Left colon (tissue), 2 donors: ENCODE results near the gene SYT15. TPM values are rescaled to one million over a fixed set of nuclear protein-coding genes. Genes with fewer than 3 reads are reported as not detected.
"Not testable (repeated sequence)": the region's sequence is repeated elsewhere in the genome, so short reads cannot be mapped to it uniquely, and the experiment has no call there.

Experiments
- ATAC-seq: fragments of 200-7000 bp; cut with Tn5 transposase; one replicate; pipeline ENCODE4 v1.9.1; 2020; ENCODE audit warnings: mild to moderate bottlenecking, moderate library complexity
- DNase-seq, 2 donors: peaks; one replicate each; pipeline ENCODE4 v3.0.0-alpha.2; 2020
- intact Hi-C, 2 donors: fragments of 100-400 bp; cut with DNase I in 1 of 2; cut with micrococcal nuclease in 1 of 2; formaldehyde crosslinking; loops; one replicate each; pipeline versions ENCODE4 v1.11.2 to v1.14.0; 2022; cut with DNase I, micrococcal nuclease
- long read RNA-seq: library from polyadenylated mRNA; unstranded; transcript quantifications from one replicate; pipeline ENCODE4 v2.0.0, GENCODE V29; 2021
- total RNA-seq, 2 donors: library from RNA; stranded (reverse); fragmentation: NEBNext Ultra II Directional; extraction: Animal tissue kit (Norgen Biotek cat#: 25700); gene quantifications; one replicate each; pipeline ENCODE4 v1.2.1, GENCODE V29; 2021
- donor health status: DM: no; HTN: no; CAD: no.
- donor health status: DM: yes; HTN: yes; CAD: no.

Gene SYT15
- total RNA-seq, result 1 to 10 TPM; 1.4 to 2.2 TPM
- long read RNA-seq, result 0 reads

DNA sequence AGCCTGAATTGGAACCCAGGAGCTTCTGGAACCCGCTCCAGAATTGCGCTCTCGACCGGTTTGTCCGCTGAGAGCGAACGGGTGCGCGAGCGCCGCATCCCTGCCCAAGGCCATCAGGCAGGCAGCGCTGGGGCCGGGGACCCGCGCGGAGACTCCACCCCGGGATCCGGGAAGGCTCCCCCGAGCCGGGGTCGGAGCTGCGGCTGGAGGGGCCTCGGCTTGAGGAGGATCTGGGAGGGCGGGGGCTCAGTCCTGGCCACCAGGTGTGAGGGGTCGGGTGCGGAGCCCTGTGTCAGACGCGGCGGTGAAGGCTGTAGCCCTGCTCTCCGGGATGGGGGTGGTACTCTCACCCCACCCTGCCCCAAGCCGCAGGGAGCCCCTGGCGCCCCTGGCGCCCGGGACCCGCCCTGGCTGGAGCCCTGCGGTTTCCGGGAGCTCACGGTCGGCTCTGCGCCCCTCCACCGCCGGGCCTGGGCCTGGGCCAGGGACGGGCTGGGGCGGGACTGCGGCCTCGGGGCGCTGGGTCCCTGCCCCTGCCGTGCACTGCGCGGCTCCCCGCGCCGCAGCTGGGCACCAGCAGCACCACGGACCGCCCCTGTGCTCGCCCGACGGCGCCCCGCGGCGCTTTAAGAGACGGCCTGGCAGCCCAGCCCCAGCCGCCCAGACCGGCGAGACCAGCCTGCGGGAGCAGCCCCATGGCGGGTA lies at the start of gene SYT15:
Gene SYT15 (plus strand): TSS at position 655 of the 705 bp plus-strand sequence. CDS start 41 bp downstream, at position 696.
- ATAC-seq, intact Hi-C loops, DNase-seq: not testable (repeated sequence)

DNA sequence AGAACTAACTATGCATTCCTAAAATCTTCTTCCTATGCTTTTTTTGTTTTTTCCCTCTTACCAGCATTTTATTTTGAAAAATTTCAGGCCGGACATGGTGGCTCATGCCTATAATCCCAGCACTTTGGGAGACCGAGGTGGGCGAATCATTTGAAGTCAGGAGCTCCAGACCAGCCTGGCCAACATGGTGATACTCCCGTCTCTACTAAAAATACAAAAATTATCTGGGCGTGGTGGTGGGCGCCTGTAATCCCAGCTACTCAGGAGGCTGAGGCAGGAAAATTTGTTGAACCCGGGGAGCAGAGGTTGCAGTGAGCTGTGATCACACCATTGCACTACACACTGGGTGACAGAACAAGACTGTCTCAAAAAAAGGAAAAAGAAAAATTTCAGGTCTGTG lies 49.2 kb upstream of the SYT15 start:
- DNase-seq, result peak; percentile 1 to 7
- intact Hi-C loops, ATAC-seq: not testable (repeated sequence)

DNA sequence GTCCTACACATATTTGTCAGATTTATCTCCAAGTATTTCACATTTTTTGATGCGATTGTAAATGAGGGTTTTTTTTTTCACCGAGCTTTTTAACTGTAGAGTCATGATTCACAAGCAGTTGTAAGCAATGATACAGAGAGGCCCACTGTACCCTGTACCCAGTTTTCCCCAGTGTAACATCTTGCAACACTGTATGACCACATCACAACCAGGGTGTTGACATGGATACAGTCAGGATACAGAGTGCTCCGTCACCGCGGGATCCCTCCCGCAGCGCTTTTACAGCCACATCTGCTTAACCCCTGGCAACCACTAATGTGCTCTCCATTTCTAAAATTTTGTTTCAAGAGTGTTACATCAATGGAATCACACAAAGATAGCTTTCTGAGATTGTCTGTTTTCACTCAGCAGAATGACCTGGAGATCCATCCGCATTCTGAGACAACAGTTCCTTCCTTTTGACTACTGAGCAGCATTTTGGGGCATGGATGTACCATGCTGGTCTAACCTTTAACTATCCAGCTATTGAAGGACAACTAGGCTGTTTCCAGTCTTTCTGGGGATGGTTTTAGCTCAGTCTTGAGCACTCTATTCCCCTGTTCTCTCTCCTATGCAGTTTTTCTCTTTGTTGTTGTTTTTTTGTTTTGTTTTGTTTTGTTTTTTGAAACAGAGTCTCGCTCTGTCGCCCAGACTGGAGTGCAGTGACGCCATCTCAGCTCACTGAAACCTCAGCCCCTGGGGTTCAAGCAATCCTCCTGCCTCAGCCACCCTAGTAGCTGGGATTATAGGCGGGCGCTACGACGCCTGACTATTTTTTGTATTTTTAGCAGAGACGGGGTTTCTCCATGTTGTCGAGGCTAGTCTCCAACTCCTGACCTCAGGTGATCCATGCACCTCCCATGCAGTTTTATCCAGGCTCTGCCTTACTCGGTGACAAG lies 48.4 kb upstream of the SYT15 start:
- DNase-seq, result peak; percentile 2 to 14
- intact Hi-C loops, result no loop called here
- ATAC-seq, result no peak

DNA sequence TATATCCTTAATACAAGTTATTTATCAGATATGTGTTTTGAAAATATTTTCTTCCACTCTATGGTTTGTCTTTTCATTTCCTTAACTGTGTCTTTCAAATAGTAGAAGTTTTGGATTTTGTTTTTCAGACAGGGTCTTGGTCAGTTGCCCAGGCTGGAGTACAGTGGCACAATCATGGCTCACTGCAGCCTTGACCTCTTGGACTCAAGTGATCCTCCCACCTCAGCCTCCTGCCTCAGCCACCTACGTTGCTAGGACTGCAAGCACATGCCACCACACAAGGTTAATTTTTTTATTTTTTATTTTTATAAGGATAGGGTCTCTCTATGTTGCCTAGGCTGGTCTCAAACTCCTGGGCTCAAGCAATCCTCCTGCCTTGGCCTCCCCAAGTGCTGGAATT lies 46.7 kb upstream of the SYT15 start:
- ATAC-seq, intact Hi-C loops: not testable (repeated sequence)

DNA sequence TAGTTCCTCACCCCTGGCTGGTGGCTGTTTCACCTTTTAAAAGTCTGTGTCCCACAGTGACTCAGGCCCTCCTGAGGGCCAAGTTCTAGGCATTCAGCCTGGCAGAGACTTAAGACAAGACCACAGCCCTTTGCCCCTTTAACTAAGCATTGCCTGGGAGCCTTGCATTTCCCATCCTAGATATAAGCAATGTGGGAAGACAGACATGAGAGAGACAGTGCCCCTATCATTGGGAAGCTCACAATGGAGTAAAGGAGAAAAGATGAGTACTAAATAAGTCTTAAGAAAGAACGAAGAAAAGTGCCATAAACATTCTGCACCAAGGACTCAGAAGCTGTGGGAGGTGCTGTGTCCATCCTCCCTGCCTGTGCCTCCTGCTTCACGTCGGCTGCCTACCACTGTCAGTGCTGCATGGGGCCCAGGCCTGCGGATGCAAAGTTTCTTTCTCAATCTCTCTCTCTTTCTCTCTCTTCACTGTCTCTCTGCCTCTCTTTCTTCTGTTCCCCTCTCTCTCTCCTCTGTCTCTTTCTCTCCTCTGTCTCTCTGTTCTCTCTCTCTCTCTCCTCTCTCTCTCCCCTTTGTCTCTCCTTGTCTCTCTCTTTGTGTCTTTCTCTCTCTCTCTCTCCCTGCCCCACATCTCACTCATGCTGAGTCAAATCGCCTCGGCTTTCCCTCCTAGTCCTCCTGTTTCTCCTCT lies 44.0 kb upstream of the SYT15 start:
- no peak for ATAC-seq
- intact Hi-C loops, result no loop called here
- DNase-seq, result peak; percentile 3 to 11

More for the DNA sequence above, 46.7 kb upstream of the SYT15 start:
- DNase-seq, result peak; percentile 3 to 24

DNA sequence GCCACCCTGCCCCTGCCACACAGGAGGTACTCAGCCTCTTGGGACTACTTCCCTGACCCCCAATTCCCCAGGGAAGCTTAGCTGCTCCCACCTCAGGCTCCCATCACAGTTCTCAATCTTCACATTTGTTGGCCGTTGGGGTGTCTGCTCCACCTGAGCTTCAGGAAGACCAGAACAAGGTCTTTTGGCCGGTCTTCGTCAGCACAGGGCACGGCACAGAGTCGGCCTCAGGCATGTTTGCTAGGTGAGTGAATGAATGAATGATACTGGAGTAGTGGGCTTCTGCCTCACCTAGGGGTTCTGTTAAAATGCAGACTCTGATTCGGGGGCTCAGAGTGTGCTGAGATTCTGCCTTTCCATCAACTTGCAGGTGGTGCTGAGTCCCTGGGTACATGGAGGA lies 42.8 kb upstream of the SYT15 start:
- intact Hi-C loops, result no loop called here
- peak; percentile 4 to 27 for DNase-seq
- no peak for ATAC-seq

DNA sequence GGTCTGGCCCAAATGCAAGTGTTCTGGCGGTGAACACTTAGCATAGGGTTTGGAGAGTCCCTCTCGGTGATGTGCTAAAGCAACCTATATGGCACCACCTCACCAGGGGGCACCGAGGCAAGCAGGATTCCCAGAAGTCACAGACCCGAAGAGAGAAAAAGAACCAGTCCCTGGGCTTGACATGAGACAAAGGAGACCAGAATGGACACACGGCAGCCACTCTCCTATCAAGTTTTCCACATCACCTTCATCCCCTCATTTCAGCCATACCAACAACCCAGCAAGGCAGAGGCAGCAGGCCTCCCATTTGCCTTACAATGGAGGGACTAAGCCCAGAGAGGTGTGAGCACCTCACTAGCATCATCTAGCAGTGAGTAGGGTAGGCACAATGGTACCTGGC lies 42.1 kb upstream of the SYT15 start:
- ATAC-seq (no peak), DNase-seq (peak; percentile 3 to 20)
- intact Hi-C loops, result no loop called here

DNA sequence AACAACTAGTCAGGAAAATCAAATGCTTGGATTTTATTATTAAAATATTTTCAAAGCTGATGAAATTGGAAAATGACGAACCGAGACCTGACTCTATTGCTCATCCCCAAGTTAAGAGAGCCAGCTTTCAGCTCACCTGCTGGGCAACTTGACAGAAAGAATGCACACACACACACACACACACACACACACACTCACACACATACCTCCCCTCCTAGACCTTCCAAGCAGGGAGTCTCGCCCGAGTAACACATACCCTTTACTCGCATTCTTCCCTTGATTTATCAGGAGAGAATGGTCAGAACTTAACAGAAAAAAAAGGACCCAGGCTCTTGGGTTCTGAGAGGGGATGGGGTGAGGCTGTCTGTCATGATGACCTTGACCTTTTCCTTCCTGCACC lies 41.6 kb upstream of the SYT15 start:
- peak in 1 of 2 donors; percentile 12 for DNase-seq
- no peak for ATAC-seq
- intact Hi-C loops, result no loop called here

DNA sequence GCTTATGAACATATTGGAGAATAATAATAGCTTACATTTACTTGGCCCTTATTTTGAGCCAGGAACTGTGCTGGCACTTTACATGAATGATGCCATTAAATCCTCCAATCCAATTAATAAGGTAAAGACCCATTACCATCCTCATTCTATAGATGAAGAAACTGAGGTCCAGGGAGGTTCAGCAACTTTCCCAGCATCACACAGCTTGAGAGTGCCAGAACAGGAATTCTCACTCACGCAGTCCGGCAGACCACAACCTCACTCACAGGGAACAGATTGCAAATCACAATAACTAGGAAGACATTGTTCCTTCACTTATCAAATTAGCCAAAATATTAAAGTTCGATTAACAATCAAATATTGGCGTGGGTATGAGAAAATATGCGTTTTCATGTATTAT lies 40.8 kb upstream of the SYT15 start:
- ATAC-seq (no peak), DNase-seq (peak in 1 of 2 donors; percentile 2)
- intact Hi-C loops, result no loop called here

DNA sequence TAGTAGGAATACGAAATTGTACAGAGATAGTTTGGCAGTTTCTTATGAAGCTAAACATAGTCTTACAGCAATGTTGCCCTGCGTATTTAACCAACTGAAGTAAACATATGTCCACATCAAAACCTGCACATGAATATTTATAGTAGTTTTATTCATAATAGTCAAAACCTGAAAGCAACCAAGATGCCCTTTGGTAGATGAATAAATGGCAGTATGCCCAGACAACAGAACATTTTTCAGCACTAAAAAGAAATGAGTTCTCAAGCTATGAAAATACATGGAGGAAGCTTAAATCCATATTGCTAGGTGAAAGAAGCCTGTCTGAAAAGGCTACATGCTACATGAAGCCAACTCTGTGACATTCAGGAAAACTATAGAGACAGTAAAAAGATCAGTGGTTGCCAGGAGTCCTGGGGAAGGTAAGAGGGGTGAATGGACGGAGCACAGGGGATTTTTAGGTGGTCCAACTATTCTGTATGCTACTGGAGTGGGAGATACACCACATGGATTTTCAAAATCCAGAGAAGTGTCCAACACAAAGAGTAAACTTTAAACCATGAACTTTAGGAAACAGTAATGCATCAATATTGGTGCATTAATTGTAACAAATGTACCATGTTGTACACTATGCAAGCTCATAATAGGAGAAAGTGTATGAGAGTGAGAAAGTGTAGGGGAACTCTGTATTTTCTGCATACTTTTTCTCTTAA lies 40.1 kb upstream of the SYT15 start:
- DNase-seq (no peak), ATAC-seq (no peak)
- intact Hi-C loops, result no loop called here

DNA sequence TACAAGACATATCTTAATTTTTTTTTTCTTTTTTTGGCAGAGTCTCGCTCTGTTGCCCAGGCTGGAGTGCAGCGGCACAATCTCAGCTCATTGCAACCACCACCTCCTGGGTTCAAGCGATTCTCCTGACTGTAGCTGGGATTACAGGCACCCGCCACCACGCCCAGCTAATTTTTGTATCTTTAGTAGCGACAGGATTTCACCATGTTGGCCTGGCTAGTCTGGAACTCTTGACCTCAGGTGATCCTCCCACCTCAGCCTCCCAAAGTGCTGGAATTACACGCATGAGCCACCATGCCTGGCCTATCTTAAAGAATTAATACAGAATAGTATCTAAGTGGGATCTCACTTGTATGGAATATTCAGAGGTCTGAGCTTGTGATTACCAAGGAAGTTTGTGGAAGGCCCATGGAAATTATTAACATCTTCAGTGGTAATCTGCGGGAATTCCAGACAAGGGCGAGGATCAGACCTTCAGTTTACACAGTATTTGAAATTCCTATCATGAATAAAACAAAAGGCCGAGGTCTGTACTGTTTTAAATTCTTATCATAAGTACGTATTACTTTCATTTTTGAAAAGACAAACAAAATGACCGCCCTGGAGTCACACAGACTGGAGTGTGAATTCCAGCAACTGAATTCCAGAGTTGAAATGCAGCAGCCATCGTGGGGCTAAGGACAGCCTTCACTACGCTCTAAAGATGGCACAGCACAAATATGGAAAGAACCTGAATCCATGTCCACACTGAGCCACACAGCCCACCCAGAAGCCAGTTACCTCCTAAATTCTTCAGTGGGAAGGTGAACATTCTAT lies 39.1 kb upstream of the SYT15 start:
- intact Hi-C loops, result no loop called here
- DNase-seq, result peak; percentile 27 to 32
- peak; percentile 54 for ATAC-seq

DNA sequence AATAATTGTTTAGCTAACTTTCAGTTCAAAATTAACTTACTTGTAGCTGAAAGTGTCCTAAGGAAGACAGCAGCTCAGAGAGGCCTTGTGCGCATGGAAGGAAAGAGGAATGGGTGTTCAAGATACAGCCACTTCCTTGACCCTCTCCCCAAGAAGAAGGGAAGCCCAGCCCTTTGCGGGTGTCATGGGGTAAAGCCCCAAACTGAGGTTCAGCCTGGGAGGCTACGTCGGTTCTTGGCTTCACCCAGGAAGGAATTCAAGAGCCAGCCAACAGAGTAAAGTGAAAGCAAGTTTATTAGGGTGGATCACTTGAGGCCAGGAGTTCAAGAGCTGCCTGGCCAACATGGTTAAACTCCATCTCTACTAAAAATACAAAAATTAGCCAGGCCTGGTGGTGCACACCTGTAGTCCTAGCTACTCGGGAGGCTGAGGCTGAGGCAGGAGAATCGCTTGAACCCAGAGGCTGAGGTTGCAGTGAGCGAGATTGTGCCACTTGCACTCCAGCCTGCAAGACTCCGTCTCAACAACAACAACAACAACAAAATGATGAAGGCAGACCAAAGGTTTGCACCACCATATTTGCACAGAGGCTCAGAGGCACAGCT lies 38.4 kb upstream of the SYT15 start:
- DNase-seq, result peak; percentile 17 to 36
- intact Hi-C loops, result no loop called here
- ATAC-seq, result no peak

DNA sequence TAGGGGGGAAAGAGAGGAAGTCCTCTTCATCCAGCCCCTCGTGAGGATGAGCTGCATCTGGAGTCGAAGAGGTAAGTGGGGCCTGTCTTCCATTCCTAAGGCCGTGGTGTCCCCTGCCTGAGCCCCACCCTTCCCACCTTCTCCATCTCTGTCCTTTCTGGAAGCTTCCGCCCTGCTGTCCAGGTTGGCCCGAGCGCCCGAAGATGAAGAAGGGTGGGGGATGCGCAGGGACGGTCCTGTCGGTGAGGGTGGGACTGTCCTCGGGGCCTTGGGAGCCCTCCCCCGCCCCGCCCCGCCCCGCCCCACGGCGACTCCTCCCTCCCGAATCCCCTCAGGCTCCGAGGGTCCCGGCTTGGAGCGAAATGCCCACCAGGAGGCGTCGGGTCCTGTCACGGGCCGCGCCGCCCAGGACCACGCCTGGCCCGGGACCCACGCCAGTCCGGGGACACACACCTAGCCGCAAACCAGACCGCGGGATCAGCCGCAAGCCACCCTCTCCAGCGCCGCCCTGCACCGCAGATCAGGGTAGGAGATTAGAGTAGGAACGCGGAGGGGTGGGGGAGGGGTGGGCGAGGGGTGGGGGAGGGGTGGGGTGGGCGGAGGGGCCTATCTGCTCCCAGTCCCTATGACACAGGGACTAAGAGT lies 37.8 kb upstream of the SYT15 start:
- DNase-seq, result peak; percentile 70 to 76
- peak; percentile 59 for ATAC-seq
- intact Hi-C loops, result no loop called here

DNA sequence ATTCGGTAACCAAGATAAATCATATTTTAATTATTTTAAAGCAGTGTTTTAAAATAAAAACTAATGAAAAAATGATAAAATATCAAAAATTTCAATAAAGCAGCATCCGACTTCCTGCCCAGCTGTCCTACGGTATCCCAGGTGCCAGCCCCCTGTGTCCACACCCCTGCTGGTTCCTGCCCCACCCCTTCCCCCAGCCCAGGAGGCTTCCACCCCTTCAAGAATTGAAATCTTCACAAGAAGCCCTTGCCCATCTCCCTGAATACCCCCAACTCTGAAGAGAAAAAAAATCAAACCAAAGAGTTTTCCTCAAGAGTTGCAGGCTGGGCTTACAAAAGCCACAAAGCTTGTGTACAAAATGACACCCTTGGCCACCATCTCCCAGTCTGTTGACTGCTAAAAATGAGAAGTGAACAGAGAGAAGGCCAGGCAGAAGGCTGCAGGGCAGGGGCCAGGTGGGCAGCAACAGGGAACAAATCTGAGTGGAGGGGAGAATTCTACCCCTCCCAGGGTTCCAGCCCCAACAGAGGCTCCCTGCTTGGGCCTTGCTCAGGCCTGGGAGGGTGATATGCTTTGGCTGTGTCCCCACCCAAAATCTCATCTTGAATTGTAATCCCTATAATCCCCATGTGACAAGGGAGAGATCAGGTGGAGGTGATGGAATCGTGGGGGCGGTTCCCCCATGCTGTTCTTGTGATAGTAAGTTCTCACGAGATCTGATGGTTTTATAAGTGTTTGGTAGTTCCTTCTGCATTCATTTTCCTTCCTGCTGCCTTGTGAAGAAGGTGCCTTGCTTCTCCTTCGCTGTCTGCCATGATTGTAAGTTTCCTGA lies 37.0 kb upstream of the SYT15 start:
- ATAC-seq (no peak), DNase-seq (peak; percentile 21 to 33)
- intact Hi-C loops, result no loop called here

DNA sequence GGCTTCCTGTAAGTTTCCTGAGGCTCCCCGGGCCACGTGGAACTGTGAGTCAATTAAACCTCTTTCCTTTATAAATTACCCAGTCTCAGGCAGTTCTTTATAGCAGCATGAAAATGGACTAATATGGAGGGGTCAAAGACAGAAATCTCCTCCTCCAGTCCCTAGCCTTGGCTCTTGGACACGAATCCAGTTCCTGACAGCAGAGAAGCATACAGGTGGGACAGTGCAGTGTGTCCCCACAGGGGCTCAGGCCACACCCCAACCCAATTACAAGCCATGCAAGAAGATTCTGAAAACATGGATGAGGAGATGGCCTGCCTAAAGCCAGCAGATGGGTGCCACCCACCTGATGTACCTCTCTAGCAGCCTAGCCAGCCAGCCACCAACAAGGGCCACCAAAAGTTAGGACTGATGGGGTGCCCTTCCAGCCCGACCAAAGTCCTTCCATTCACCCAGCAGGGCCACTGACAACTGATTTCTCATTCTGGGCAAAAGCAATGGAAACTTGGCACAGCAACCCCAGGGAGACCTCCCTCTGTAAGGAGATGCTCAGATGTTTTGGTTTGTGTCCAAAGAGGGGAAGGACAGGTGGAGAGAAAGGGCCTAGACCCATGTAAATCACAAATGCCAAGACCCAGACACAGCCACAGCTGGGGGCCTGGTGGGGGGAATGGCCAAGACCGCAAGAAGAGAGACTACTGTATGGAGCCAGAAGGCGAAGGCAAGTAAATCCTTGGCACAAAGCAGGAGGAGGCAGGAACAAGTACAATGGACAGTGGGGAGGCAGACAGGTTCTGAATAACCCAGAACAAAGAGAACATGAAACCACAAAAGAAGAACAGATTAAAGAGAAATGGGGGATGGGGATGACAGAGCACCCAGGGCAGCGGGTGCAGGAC lies 36.1 kb upstream of the SYT15 start:
- DNase-seq, result peak; percentile 7 to 28
- intact Hi-C loops, result no loop called here
- ATAC-seq, result no peak
